ENCODE results near the gene HOXA13.
A peak's percentile ranks its signal among the peaks of the same experiment; 100 is the strongest.

HOXA13 gene

DNA sequence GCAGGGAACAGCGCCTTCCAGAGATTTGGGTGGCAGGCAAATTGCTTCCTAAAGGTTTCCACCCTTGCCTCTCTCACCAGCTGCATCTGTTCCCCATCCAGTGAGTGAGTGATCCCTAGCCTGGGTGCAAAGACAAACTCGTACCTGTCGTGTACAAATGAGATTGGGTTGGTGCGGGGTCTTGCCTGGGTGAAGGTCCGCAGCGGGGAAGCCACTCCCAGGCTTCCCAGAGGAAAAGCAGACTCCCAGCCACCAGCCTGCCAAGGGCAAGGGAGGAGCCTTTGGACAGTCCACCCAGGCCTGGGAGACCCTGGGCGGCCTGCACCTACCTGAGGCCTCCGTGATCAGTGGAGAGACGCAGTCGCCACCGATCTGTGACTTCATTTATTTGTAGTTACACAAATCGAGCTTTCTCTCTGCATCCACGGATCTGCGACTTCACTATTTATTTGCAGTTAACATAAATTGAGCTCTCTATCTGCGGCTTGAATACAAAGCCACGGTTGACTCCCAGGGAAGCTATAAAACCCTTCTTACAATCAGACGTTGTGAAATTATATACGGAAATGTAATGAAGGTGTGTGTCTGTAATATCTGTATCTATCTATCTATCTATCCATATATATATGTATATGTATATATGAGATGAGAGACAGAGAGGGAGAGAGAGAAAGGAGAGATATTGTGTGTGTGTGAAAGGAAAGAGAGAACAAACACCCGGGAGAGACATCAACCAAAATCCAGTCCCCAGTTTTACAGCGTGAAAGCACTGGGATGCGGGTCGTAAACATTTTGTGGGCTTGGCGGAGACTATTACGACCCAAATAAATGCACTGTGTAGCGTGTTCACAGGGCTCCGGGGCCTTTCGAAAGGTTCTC, 40.4 kb downstream of the HOXA13 start:
- DNase-seq (ENCODE audit: low spot score): no peak

DNA sequence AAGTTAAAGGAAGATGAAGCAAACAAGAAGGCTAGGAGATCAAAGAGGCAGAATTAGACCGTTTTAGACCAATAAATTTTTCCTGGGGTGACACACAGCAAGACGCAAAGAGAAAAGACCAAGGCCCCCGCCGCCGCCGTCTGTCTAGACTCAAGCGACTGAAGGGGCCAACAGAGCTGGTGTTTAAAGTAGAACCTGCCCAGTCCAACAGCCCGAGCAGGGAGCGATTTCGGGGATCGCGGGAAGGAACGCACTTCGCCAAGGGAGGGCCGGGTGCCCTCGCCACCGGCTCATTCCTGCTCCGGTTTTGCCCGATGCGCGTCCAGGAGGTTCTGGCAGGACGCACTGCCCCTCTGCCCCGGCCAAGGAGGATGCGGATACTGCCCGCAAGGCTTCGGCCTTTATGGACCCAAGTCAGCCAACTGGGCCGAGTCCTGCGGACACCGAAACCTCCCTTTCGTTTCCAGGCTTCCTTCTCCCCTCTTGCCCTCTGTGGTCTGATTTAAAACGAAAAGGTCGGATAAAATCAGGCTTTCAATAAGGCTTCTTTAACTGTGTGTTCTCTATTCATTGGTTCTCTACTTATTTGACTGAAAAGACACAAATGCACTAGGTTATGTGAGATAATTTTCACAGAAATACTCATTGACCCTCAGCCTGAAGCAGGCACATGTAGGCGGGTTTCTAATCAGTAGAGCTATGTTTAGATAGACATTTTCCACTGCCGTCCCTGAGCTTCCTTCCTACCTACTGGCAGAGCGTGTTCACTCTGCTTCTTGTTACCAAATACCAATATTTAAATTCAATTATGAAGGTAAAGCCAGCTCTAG, 41.2 kb downstream of the HOXA13 start:
- DNase-seq (ENCODE audit: low spot score): no peak

DNA sequence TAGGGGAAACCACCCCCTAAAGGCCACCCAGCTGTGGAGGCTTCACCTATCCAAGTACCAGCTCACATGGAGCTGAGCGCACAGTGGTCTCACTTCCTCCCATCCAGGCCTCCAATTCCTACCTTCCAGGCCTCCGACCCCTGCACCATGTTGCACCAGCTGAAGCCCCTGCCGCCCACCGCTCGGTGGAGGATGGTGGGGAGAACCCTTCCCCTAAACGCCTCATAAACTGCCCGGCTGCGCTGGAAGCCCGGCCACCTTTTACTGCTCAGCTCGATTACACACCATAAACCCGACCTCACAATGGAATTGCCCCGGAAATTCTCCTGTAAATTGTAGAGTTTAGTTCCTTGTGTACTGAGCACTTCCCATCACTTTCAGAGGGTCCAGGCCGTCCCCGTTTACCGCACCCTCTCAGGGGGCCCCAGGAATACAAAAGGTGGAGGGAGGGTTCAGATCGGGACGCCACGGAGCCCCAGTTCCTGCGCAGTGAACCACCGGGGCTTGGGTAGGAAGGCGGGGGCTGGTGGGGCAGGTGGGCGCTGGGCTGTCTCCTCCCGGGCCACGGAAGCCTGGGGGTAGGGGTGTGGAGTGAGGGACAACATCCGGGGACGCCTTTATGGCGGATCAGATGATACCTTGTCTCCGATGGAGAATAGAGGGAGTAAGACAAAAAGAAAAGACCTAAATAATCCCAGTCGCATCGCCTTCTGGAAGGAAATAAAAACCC, 42.0 kb downstream of the HOXA13 start:
- DNase-seq (ENCODE audit: low spot score): no peak

DNA sequence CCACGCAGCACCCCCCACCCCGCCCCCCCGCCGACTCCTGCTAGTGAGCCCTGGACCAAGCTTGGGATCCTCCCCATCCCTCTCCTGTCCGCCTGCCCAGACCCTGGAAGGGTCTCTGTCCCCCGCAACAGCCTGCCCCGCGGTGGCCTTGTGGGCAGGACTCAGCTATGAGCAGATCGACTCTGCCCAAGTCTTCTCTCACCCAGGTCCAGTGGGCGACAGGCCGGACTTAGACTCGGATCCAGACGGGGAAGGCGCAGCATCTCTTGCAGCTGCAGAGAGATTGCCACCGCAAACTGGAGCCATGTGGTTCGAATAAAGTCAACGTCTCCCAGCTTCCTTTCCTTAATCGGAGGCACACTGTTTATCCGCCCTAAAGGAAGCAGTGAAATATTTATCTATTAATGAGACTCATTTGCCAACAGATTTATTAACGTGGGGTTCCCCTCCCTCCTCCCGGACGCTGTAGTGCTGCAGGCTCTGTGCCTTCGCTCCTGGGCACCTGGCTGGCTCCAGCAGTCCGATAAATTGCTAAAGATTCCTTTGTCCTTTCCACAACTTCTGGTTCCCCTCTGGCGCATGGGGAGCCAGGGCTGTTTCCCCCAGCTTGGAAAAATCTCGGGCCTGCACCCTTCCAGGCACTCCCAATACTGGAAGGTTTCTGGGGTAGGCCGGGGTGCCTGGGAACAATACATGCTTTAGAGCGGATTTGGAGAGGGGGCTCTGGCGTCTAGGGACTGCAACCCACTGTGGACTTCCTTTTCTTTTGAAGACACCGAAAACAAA, 42.8 kb downstream of the HOXA13 start:
- DNase-seq (ENCODE audit: low spot score): no peak

DNA sequence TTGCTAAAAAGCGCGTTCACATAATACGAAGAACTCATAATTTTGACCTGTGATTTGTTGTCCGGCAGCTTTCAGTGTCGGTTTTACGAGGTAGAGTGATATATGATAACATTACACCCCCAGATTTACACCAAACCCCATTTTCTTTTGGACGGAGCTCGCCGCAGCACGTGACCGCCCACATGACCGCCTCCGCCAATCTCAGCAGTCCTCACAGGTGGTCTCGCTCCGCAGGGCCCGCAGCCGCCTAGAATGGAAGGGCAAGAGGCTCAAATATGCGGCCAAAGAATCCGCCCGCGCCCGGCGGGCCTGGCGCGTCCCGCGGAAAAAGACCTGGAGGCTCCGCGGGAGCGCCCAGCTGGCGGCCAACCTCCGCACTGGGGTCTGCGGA, 43.4 kb downstream of the HOXA13 start, which contains the start of gene HOXA7:
HOXA7 (minus strand) TSS at position 168 of the 391 bp plus-strand sequence; CDS start at position 38, 130 bp downstream.
- peak; percentile 91 for DNase-seq (ENCODE audit: low spot score)

DNA sequence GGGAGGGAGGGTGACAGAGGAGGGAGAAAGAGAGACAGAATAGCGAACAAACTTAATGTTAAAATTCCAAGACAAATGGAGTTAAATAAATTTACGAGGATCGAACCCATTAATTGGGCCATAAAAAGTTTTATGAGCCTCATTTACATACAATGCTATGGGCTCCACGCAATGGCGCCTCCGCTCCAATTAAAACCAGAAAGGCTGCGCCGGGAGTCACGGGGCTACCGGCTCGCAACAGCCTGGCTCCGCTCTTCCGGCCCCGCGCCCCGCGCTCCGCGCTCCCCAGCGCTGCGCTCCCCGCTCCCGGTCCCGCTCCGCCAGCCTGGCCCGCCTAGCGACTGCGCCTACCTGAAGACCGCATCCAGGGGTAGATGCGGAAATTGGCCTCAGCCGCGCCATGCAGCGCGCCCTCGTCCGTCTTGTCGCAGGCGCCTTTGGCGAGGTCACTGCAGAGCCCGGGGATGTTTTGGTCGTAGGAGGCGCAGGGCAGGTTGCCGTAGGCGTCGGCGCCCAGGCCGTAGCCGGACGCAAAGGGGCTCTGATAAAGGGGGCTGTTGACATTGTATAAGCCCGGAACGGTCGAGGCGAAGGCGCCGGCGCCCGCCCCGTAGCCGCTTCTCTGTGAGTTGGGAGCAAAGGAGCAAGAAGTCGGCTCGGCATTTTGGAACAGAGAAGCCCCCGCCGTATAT, 43.9 kb downstream of the HOXA13 start:
- peak; percentile 55 for DNase-seq (ENCODE audit: low spot score)

DNA sequence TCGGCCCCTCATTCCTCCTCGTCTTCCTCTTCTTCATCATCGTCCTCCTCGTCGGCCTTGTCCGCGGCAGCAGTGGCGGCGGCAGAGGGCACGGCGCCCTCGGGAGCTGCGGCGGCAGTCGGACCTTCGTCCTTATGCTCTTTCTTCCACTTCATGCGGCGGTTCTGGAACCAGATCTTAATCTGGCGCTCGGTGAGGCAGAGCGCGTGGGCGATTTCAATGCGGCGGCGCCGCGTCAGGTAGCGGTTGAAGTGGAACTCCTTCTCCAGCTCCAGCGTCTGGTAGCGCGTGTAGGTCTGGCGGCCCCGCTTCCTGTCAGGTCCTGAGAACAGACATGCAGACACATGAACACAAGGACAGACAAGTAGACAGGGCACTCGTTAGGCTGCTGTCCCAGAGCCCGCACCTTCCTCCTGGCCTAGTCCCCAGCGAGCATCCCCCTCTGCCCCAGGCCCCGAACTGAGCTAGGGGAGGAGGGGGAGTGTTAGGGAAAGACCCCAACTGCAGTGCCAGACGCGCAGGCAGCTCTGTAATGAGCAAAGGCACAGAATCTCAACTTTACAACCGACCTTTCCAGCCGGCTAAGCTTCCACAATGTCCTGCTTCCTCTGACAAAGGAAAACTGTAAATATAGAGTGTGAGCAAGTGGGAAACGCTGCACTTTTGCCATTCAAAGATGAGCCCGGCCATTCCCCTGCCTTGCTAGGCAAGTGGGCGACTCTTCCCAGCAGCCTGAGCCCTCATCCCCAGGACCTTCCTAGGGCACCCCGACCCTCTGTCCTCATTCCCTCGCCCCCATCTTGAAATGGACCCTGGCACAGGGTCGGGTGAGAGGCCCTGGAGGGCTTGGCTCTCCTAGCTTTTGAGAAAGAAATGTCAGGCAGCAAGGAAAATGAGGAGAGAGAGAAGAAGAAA, 44.7 kb downstream of the HOXA13 start:
- DNase-seq (ENCODE audit: low spot score): peak; percentile 73

DNA sequence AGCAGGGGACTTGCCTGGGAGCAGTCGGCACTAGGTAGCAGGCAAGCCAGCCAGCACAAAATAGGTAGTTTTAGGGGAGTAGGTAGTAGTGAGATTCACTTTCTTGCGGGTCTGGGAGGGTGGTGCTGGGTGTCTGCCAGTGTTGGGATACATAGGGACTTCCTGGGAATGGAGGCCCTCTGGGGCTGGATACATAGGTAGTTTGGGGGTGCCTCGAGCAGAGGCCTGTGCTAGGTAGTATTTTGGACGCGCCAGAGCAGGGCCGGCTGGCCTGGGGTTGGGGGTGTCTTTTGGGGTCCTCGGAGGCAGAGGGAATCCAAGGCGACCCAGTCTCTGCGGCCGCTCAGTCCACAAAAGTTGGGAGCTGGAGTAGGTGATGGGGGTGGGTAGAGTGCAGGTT, 45.5 kb downstream of the HOXA13 start:
- DNase-seq (ENCODE audit: low spot score): no peak

DNA sequence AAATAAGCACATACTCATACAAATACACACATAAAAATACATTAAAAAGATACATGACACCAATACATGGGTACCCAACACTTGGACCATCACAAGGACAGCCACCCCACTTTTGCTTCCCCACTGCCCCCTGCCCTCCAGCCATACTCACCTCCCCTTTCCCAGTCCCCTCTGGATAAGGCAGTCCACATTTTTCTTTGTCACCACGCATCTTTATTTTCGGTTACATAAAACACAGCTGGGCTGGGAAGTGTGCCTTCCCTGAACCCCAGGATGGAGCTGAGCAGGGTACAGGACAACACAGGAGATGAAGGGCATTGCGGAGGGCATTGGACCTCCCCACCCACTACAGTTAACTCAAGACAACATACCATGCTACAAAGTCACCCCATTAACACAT, 46.4 kb downstream of the HOXA13 start:
- no peak for DNase-seq (ENCODE audit: low spot score)

DNA sequence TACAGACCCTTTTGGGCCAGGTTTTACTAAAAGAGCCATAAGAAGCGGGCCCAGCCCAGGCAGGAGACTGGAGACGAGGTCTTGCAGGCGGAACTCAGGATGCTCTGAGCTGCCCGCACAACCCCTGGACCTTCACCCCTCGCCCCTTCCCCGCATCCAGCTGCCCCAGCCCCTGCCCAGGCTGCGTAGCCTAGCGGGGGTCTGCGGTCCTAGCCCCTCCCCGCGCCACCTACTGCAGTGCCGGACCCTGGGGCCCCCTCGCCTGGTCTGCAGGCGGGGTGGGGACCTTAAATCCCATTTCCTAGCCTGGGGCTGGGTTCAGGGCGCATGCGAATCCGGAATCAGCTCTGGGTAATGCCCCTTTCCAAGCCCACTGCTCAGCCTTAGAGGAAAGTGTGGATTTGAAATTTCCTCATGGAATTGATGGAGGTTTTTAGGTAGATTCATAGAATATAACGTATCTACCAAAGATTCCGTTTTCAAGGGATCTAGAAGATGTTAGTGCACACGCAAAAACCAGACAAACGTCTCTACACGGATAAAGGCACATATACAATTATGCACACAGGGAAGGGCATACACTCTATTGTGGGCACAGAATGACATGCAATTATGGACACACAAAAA, 47.0 kb downstream of the HOXA13 start:
- no peak for DNase-seq (ENCODE audit: low spot score)

DNA sequence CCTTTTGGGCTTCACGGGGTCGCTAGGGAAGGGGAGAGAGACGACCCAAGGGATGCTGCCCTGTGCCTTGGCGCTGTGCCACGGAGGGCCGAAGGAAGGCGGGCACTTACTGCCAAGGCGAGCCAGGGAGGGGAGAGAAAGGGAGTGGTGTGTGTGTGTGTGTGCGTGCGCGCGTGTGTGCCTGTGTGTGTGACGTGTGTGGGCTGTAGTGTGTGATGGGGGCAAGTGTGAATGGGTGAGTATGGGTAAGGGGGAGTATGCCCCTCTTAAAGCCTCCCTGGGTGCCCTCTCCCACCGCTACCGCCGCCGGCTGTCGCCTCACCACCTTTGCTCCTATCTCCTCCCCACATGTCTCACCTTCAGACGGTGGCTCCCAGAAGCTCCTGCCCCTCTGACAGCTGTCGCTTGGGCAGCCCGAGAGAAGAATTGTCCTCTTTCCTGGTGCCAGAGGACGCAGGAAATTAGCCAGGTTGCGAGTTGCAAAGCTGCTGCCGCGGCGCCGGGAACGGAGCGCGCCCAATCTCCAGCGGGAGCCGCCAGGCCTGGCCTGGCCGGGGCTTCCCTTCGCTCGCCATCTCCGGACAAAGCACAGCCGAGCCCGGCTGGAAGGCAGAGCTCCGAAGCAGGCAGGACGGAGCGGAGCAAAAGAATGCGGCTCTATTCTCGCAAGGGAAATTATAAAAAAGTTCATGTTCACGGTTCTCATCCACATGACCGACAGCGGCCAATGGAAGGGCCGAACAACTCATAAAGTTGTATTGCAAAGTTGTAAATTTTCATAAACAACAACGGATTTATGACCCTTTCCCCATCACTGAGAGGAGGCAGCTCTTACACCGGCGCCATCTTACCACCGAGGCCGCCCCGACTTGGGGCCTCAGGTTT, 47.7 kb downstream of the HOXA13 start, which contains the start of gene HOXA3:
HOXA3 (minus strand) TSS at position 653 of the 885 bp plus-strand sequence. CDS start 41,943 bp downstream, outside the sequence.
- no peak for DNase-seq (ENCODE audit: low spot score)

DNA sequence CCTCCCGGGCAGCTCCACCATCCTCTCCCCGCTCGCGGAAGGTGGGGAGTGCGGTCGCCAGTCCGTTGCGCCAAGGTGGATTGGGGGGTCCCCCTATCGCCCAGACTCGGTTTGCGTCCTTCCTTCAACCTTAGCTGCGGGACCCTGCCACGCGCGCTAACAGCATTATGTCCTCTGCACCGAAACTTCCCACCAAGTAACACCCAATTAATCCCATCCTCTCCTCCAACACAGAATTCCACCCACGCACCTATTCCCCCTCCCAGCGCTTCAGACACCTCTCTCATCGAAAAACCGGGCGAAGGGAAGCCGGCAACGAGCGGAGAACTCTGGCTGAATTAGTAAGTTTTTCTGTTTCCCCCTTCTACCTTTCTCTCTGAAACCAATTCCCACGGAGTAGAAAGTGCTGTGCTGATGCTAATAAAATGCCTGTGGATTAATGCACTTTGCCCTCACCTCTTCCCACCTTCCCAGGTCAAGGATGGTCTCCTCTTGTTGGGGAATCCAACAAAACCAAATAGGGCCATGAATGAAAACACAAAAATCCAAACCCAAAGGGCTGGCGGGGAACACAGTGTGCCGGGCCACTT, 48.5 kb downstream of the HOXA13 start:
- no peak for DNase-seq (ENCODE audit: low spot score)

DNA sequence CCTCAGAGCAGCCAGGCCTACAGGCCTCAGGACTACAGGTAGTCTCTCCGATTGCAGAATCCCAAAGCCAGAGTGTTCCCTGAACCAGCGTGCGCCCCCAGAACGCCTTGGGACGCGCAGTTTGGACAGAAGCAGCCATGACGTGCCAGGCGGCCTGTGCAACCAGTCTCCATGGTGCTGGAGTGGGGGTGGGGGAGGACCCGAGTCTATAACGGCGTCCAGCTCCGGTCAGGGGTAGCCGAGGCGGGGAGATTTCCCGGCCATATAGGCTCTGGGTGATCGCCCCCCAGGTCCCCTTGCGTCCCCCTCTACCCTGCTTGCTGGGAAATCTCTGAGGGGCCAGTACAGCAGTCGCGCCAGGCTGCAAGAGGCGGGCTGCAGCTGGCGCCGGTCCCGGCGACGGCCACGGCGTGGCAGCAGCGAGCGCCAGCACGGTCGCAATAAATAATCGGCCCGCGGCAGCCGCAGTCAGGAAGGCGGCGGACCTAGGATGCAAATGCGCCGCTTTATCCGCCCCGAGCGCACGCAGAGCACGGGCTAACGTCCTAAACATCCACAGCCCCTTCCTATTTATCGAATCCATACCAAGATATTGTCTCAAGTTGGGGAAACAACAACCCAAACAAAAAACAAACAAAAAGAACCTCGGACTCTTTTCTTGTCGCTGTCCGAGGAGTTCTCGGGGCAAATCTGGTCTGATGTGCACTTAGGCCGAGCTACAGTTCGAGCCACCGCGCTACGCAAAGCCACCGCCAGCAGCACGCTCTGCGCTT, 49.1 kb downstream of the HOXA13 start:
- DNase-seq (ENCODE audit: low spot score): peak; percentile 89

DNA sequence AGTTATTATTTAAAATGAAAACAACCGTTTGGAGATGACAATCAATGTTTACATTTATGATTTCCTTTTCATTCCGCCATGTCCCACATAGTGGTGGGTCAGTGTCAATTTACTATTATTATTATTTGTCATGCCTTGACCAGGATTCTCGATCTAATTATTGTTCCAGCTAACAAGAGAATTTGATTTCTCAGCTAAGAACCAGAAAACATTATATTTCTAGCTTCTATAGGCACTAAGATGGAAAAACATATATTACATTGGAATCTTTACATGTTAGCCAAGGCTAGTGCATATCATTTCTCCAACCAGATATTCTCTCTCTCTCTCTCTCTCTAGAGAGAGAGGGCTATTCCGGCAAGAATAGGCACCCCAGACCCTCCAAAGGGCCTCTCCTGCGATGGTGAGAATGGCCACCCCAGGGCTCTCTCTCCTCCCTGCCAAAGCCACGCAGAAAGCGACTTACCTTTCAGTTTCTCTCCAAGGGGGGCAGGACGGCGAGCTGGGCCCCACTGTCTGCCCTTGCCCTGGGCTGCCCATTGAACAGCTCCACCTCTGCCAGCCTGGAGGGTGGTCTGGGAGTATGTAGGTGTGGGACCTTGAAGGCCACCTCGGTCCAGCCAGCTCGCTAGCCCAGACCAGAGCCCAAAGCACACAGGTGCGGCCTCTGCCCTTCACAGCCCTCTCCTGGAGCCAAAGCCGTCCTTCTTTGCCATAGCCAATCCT, 49.9 kb downstream of the HOXA13 start:
- peak; percentile 51 for DNase-seq (ENCODE audit: low spot score)

DNA sequence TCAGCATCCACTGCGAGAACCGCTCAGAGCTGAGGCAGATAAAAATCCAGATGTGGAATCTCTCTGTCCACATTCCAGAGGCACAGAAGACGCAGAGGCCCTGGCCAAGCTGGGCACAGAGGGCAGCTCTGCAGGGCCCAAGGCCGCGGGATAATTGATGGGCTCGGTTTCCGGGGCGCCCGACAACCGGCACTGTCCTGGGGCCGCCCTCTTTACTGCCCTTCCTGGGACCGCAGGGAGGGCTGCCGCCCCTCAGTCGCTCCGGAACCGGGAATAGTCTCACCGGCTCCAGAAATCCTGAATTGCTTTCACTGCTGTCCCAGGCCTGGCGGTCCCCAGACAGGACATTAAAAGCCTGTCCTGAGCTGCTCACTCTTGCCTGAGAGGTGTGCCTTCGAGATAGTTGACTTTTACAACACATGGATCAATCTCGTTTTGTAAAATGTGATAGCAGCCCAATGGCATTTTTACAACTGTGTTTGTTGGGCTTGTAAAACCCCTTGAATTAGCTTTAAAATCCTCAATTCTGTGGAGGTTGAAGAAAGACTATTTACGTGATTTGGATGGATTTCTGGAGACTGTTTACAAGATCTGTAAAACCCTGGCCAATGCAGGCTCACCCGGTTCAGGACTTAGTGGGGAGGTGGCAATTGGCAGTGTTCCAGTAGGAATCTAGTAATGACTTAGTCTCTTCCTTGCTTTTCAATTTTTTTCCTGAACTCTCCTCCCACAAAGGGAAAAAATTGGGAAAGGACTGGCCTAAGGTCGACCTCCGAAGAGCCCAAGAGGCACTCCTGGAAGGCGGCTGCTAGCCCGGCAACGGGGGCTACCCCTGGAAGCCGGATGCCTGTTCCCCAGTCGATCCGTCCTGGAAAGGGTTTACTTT, 50.9 kb downstream of the HOXA13 start:
- peak; percentile 73 for DNase-seq (ENCODE audit: low spot score)
